IMR-90 (cell line): Measurements from ENCODE around the gene PLA2G12B. TPM values are rescaled to one million over a fixed set of nuclear protein-coding genes. Genes with fewer than 3 reads are reported as not detected.

Source experiments
- ATAC-seq: fragments of 200-7000 bp; cut with Tn5 transposase; 2 replicates; pipeline ENCODE4 v1.9.1; 2020; ENCODE audit warnings: low read depth, mild to moderate bottlenecking, moderate library complexity
- BruUV-seq: library from RNA; stranded (reverse); fragments of 400-500 nt; replicated peaks from 2 replicates; lab custom pipeline; 2021; lab: Mats Ljungman, UMichigan
- CTCF ChIA-PET: fragments of 300-600 bp; formaldehyde crosslinking; extraction: SDS; loops from one replicate; lab custom pipeline; 2021; ENCODE audit warnings: antibody characterized with exemption; lab: Yijun Ruan, JAX
- POLR2A ChIA-PET: fragments of 300-600 bp; sonication (Branson Sonifier 250); formaldehyde crosslinking; loops from one replicate; lab custom pipeline; 2022; ENCODE audit warnings: antibody characterized with exemption; ENCODE audit not compliant: unreplicated experiment; lab: Charles Lee
- DNase-seq: peaks from one replicate; pipeline ENCODE4 v3.0.0; 2013
- H2AFZ ChIP-seq: replicated peaks from 2 replicates; pipeline ENCODE3; 2013; ENCODE audit warnings: low read length, mild to moderate bottlenecking; ENCODE audit not compliant: poor library complexity
- H2AK5ac ChIP-seq: 2 replicates; pipeline ENCODE4 v1.6.1; 2013; ENCODE audit warnings: low read depth, low read length, inconsistent platforms
- H2AK9ac ChIP-seq: replicated peaks from 2 replicates; pipeline ENCODE3; 2013; ENCODE audit warnings: mild to moderate bottlenecking, low read depth, low read length, moderate library complexity; ENCODE audit not compliant: poor library complexity
- H2BK120ac ChIP-seq: 2 replicates; pipeline ENCODE4 v1.6.1; 2013; ENCODE audit warnings: low read depth, low read length, inconsistent platforms
- H2BK15ac ChIP-seq: 3 replicates; pipeline ENCODE4 v1.6.1; 2013; ENCODE audit warnings: low read depth, low read length, inconsistent platforms
- H2BK20ac ChIP-seq: 2 replicates; pipeline ENCODE4 v1.6.1; 2013; ENCODE audit warnings: low read depth, mild to moderate bottlenecking, inconsistent platforms, low read length, moderate library complexity
- H2BK5ac ChIP-seq: 2 replicates; pipeline ENCODE4 v1.6.1; 2013; ENCODE audit warnings: mild to moderate bottlenecking, low read depth, low read length, inconsistent platforms; ENCODE audit not compliant: poor library complexity, severe bottlenecking
- H3K14ac ChIP-seq: replicated peaks from 2 replicates; pipeline ENCODE4 v1.6.1; 2013; ENCODE audit warnings: low read depth, low read length, inconsistent platforms
- H3K18ac ChIP-seq: 2 replicates; pipeline ENCODE4 v1.6.1; 2013; ENCODE audit warnings: low read depth, low read length, control low read depth
- H3K23ac ChIP-seq: 2 replicates; pipeline ENCODE4 v1.6.1; 2013; ENCODE audit warnings: low read depth, low read length, inconsistent platforms
- H3K27ac ChIP-seq: 2 replicates; pipeline ENCODE4 v1.5.1; 2013; ENCODE audit warnings: mild to moderate bottlenecking, control low read depth, low read length; ENCODE audit not compliant: insufficient read depth
- H3K27me3 ChIP-seq: 2 replicates; pipeline ENCODE4 v1.6.1; 2013; ENCODE audit warnings: low read length; ENCODE audit not compliant: control insufficient read depth, insufficient read depth
- H3K36me3 ChIP-seq: 2 replicates; pipeline ENCODE4 v1.6.1; 2013; ENCODE audit warnings: low read length, mixed read lengths; ENCODE audit not compliant: control insufficient read depth, insufficient read depth
- H3K4ac ChIP-seq: 2 replicates; pipeline ENCODE4 v1.6.1; 2013; ENCODE audit warnings: low read depth, low read length, inconsistent platforms
- H3K4me1 ChIP-seq: 2 replicates; pipeline ENCODE4 v1.6.1; 2013; ENCODE audit warnings: low read length, mixed read lengths; ENCODE audit not compliant: control insufficient read depth, insufficient read depth
- H3K4me2 ChIP-seq: 2 replicates; pipeline ENCODE4 v1.6.1; 2013; ENCODE audit warnings: low read depth, mild to moderate bottlenecking, control low read depth, low read length, moderate library complexity
- H3K4me3 ChIP-seq: 2 replicates; pipeline ENCODE4 v1.5.1; 2013; ENCODE audit warnings: low read depth, mild to moderate bottlenecking, control low read depth, low read length, moderate library complexity; ENCODE audit not compliant: insufficient read depth
- H3K56ac ChIP-seq: 2 replicates; pipeline ENCODE4 v1.6.1; 2013; ENCODE audit warnings: low read length, inconsistent platforms; ENCODE audit not compliant: insufficient read depth; ENCODE audit errors: extremely low read depth
- H3K79me1 ChIP-seq, 2 experiments: 2 replicates each; pipeline ENCODE4 v1.6.1; 2013; ENCODE audit warnings: low read length in 2 of 2, inconsistent platforms in 1 of 2, low read depth in 1 of 2
- H3K9ac ChIP-seq: 2 replicates; pipeline ENCODE4 v1.6.1; 2013; ENCODE audit warnings: low read depth, low read length, control low read depth
- H3K9me1 ChIP-seq: 2 replicates; pipeline ENCODE4 v1.6.1; 2013; ENCODE audit warnings: low read length, inconsistent platforms; ENCODE audit not compliant: insufficient read depth
- H3K9me3 ChIP-seq: 2 replicates; pipeline ENCODE4 v1.6.1; 2013; ENCODE audit warnings: low read length; ENCODE audit not compliant: control insufficient read depth, insufficient read depth
- H4K20me1 ChIP-seq: 2 replicates; pipeline ENCODE4 v1.6.1; 2013; ENCODE audit warnings: low read length, inconsistent platforms; ENCODE audit not compliant: insufficient read depth
- H4K5ac ChIP-seq: 2 replicates; pipeline ENCODE4 v1.6.1; 2013; ENCODE audit warnings: mild to moderate bottlenecking, low read depth, low read length, control low read depth
- H4K8ac ChIP-seq, 2 experiments: 2 replicates each; pipeline ENCODE4 v1.6.1; 2013; ENCODE audit warnings: low read depth in 2 of 2, low read length in 2 of 2, control low read depth in 1 of 2, inconsistent platforms in 1 of 2
- H4K91ac ChIP-seq: 2 replicates; pipeline ENCODE4 v1.6.1; 2013; ENCODE audit warnings: low read depth, low read length, inconsistent platforms; ENCODE audit not compliant: insufficient read depth
- BHLHE40 ChIP-seq: fragments of 150-350 bp; IDR thresholded peaks from 2 replicates; pipeline ENCODE4 v1.6.1; 2016; ENCODE audit warnings: mild to moderate bottlenecking, low read depth, low read length
- CHD1 ChIP-seq: IDR thresholded peaks from 2 replicates; pipeline ENCODE4 v1.6.1; 2012; ENCODE audit warnings: low read depth, low read length, improper control_type of control experiment
- FOS ChIP-seq: fragments of 150-350 bp; IDR thresholded peaks from 2 replicates; pipeline ENCODE4 v1.6.1; 2016; ENCODE audit warnings: low read depth, low read length
- MAFK ChIP-seq: IDR thresholded peaks from 2 replicates; pipeline ENCODE4 v1.6.1; 2012; ENCODE audit warnings: low read depth, low read length, improper control_type of control experiment
- MXI1 ChIP-seq: IDR thresholded peaks from 2 replicates; pipeline ENCODE4 v1.6.1; 2012; ENCODE audit warnings: low read depth, mild to moderate bottlenecking, low read length, moderate library complexity, borderline replicate concordance
- POLR2A ChIP-seq: IDR thresholded peaks from 2 replicates; pipeline ENCODE4 v1.6.1; 2012; ENCODE audit warnings: mild to moderate bottlenecking, low read depth, low read length
- RAD21 ChIP-seq: IDR thresholded peaks from 2 replicates; pipeline ENCODE4 v1.6.1; 2012; ENCODE audit warnings: low read length, improper control_type of control experiment
- RCOR1 ChIP-seq: IDR thresholded peaks from 2 replicates; pipeline ENCODE4 v1.6.1; 2012; ENCODE audit warnings: mild to moderate bottlenecking, low read length, improper control_type of control experiment; ENCODE audit not compliant: insufficient replicate concordance
- RFX5 ChIP-seq: IDR thresholded peaks from 2 replicates; pipeline ENCODE4 v1.8.0; 2012; ENCODE audit warnings: low read depth, mild to moderate bottlenecking, low read length, moderate library complexity
- SMC3 ChIP-seq: fragments of 150-350 bp; IDR thresholded peaks from 2 replicates; pipeline ENCODE4 v1.6.1; 2016; ENCODE audit warnings: low read depth, mild to moderate bottlenecking, antibody characterized with exemption, low read length, moderate library complexity
- WGBS, 2 experiments: methylation state at CpG; one replicate each; pipeline versions ENCODE4 v1.1.5 to v1.1.7; 2013; ENCODE audit warnings: missing lambda C conversion rate in 2 of 2; ENCODE audit not compliant: insufficient read length in 1 of 2; ENCODE audit errors: extremely low coverage in 2 of 2; 5-methylcytosine and 5-hydroxymethylcytosine counted together
- dilution Hi-C: fragments of 300-500 bp; cut with HindIII; formaldehyde crosslinking; loops from one replicate; pipeline ENCODE4 v1.14.3; 2018; ENCODE audit warnings: low sequenced_read_pairs; ENCODE audit not compliant: unreplicated experiment
- in situ Hi-C: fragments of 300-500 bp; cut with MboI; formaldehyde crosslinking; loops from 3 replicates; pipeline ENCODE4 v1.14.3; 2019; ENCODE audit warnings: low sequenced_read_pairs, inconsistent platforms, mixed read lengths
- intact Hi-C: fragments of 100-400 bp; cut with micrococcal nuclease; formaldehyde crosslinking; loops from 2 replicates; pipeline ENCODE4 v1.10.0; 2022
- polyA plus RNA-seq, 3 experiments: library from polyadenylated mRNA; depleted of rRNA; stranded (reverse); fragments of >200 nt; gene quantifications; 2 replicates each; pipeline ENCODE4 v1.2.3, GENCODE V29; 2012; ENCODE audit warnings: low replicate concordance in 1 of 3
- total RNA-seq: library from RNA; depleted of rRNA; stranded (reverse); fragments of >200 nt; gene quantifications from 2 replicates; pipeline ENCODE4 v1.2.3, GENCODE V29; 2012
- TF ChIP-seq, protein P1 (sequence below): fragments of 150-350 bp; IDR thresholded peaks from 2 replicates; pipeline ENCODE4 v1.6.1; 2016; ENCODE audit warnings: low read depth, mild to moderate bottlenecking, low read length, moderate library complexity, borderline replicate concordance
- TF ChIP-seq, protein P2 (sequence below): fragments of 150-350 bp; IDR thresholded peaks from 2 replicates; pipeline ENCODE4 v1.6.1; 2017; ENCODE audit warnings: mild to moderate bottlenecking, antibody characterized with exemption, low read length, low read depth

The PLA2G12B gene
- total and polyA plus RNA-seq, 2 of the 4 experiments (the other 2 are of a cell fraction) = not detected

DNA sequence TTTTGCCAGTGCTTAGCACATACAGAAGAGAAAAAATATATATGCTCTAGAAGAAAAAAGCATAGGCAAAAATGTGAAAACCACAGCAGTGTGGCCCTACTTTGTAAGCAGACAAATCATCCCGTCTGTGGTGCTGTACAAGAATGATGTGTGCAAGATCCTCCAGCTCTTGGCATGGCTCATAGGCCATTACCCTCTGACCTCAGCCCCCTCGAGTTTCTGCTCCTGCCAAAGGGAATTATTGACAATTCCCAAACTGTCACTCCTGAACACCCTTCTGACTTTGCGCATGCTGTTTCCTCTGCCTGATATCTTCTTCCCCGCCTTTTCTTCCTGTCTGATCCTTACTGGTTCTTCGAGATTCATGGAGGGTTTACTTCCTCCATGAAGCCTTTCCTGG, 27.1 kb downstream of the PLA2G12B start:
- POLR2A ChIA-PET = no interaction called here

More for the DNA sequence above, 27.1 kb downstream of the PLA2G12B start:
- Histone ChIP-seq H4K20me1 (no peaks in the 10 kb centered on the region), H2BK5ac (no peak overlapping the region), H2AK5ac (no peak overlapping the region), H2BK120ac (no peak overlapping the region), H3K27me3 (peaks cover 14% of the 10 kb centered on the region), H2BK20ac (no peak overlapping the region), H3K9me3 (no peaks in the 10 kb centered on the region), H3K56ac (no peak overlapping the region), H3K14ac (no peak overlapping the region), H3K27ac (no peak overlapping the region), H2BK15ac (no peak overlapping the region), H3K23ac (no peak overlapping the region), H2AFZ (no peak overlapping the region), H4K5ac (no peak overlapping the region), H3K4me3 (no peak overlapping the region), H3K9ac (no peak overlapping the region), H3K9me1 (no peaks in the 10 kb centered on the region), H3K4me1 (no peaks in the 10 kb centered on the region), H3K4me2 (no peak overlapping the region), H4K91ac (no peak overlapping the region), H3K4ac (no peak overlapping the region), H4K8ac (no peak overlapping the region), H3K36me3 (no peaks in the 10 kb centered on the region), H3K18ac (no peak overlapping the region), H2AK9ac (no peak overlapping the region), H3K79me1 (no peaks in the 10 kb centered on the region)
- DNase-seq (no peak), ATAC-seq (no peak)
- no TSS peak for BruUV-seq
- dilution Hi-C loops (no loop called here), in situ Hi-C loops (no loop called here), intact Hi-C loops (no loop called here)
- CTCF ChIA-PET = no interaction called here
- TF ChIP-seq RFX5 (no peak), RCOR1 (no peak), MXI1 (no peak), BHLHE40 (no peak), FOS (no peak), SMC3 (no peak), RAD21 (no peak), MAFK (no peak), CHD1 (no peak), POLR2A (no peak)
- TF ChIP-seq, protein P1, sequence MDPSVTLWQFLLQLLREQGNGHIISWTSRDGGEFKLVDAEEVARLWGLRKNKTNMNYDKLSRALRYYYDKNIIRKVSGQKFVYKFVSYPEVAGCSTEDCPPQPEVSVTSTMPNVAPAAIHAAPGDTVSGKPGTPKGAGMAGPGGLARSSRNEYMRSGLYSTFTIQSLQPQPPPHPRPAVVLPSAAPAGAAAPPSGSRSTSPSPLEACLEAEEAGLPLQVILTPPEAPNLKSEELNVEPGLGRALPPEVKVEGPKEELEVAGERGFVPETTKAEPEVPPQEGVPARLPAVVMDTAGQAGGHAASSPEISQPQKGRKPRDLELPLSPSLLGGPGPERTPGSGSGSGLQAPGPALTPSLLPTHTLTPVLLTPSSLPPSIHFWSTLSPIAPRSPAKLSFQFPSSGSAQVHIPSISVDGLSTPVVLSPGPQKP = no peak
- TF ChIP-seq, protein P2, sequence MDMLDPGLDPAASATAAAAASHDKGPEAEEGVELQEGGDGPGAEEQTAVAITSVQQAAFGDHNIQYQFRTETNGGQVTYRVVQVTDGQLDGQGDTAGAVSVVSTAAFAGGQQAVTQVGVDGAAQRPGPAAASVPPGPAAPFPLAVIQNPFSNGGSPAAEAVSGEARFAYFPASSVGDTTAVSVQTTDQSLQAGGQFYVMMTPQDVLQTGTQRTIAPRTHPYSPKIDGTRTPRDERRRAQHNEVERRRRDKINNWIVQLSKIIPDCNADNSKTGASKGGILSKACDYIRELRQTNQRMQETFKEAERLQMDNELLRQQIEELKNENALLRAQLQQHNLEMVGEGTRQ = no peak
- WGBS, 2 experiments = 0% methylated on average over 1 of the region's 5 CpGs; no CpG with 5 or more reads in 1 of the 2 experiments
